Type B pancreatic cell (in vitro differentiated cells): Measurements from ENCODE around the gene RAI1. TPM values are rescaled to one million over a fixed set of nuclear protein-coding genes. Genes with fewer than 3 reads are reported as not detected.

Experiments
- DNase-seq: peaks from one replicate; pipeline ENCODE4 v3.0.0; 2021; ENCODE audit warnings: mixed read lengths; ENCODE audit not compliant: unreplicated experiment; ENCODE audit errors: extremely low spot score
- H3K27ac Mint-ChIP-seq: 2 replicates; pipeline ENCODE4 v1.8.0; 2021; ENCODE audit warnings: mild to moderate bottlenecking, mixed read lengths
- H3K27me3 Mint-ChIP-seq: 2 replicates; pipeline ENCODE4 v1.8.0; 2021; ENCODE audit warnings: mixed read lengths
- H3K36me3 Mint-ChIP-seq: 2 replicates; pipeline ENCODE4 v1.8.0; 2021; ENCODE audit warnings: mixed read lengths
- H3K4me1 Mint-ChIP-seq: one replicate; pipeline ENCODE4 v1.8.0; 2021; ENCODE audit warnings: mixed read lengths; ENCODE audit not compliant: unreplicated experiment
- H3K4me3 Mint-ChIP-seq: 2 replicates; pipeline ENCODE4 v1.8.0; 2021; ENCODE audit warnings: mild to moderate bottlenecking, mixed read lengths
- H3K9me3 Mint-ChIP-seq: 2 replicates; pipeline ENCODE4 v1.8.0; 2021; ENCODE audit warnings: mixed read lengths
- CTCF ChIP-seq: fragments of 200-600 bp; sonication (generic); conservative IDR thresholded peaks from 2 replicates; pipeline ENCODE4 v1.5.0; 2021; ENCODE audit warnings: antibody characterized with exemption, mild to moderate bottlenecking
- total RNA-seq: library from RNA; stranded (reverse); gene quantifications from 2 replicates; pipeline ENCODE4 v1.2.1, GENCODE V29; 2021; ENCODE audit warnings: low replicate concordance

The RAI1 gene
- total RNA-seq, 1 donor from 2014 or later: 61.1 TPM

- Mint-ChIP-seq H3K27ac (peak overlapping the region; percentile 78), H3K4me3 (peak overlapping the region; percentile 22), H3K36me3 (no peaks in the 10 kb centered on the region), H3K9me3 (no peaks in the 10 kb centered on the region), H3K27me3 (no peaks in the 10 kb centered on the region), H3K4me1 (peaks cover 37% of the 10 kb centered on the region)
- peak; percentile 73 for TF ChIP-seq CTCF
- DNase-seq: no peak
Observed at GRCh38 chr17:17729620-17730249, 48.5 kb downstream of the RAI1 start.

GRCh38 chr17:17730250-17730935, 49.1 kb downstream of the RAI1 start:
- no peak for DNase-seq
- Mint-ChIP-seq H3K36me3 (no peaks in the 10 kb centered on the region), H3K4me3 (no peak overlapping the region), H3K27me3 (no peaks in the 10 kb centered on the region), H3K27ac (peak overlapping the region; percentile 78), H3K9me3 (no peaks in the 10 kb centered on the region), H3K4me1 (peaks cover 33% of the 10 kb centered on the region)
- TF ChIP-seq CTCF: no peak

GRCh38 chr17:17732444-17732843, 51.2 kb downstream of the RAI1 start:
- no peaks in the 10 kb centered on the region for H3K9me3 Mint-ChIP-seq
- H3K27me3 Mint-ChIP-seq: no peaks in the 10 kb centered on the region
- no peak for TF ChIP-seq CTCF
- H3K4me3 Mint-ChIP-seq: no peak overlapping the region
- peak overlapping the region; percentile 6 for H3K27ac Mint-ChIP-seq
- peaks cover 39% of the 10 kb centered on the region for H3K4me1 Mint-ChIP-seq
- DNase-seq: no peak
- peaks cover 4% of the 10 kb centered on the region for H3K36me3 Mint-ChIP-seq

GRCh38 chr17:17732892-17733670, 51.8 kb downstream of the RAI1 start:
- Mint-ChIP-seq H3K4me1 (peaks cover 33% of the 10 kb centered on the region), H3K4me3 (no peak overlapping the region), H3K9me3 (no peaks in the 10 kb centered on the region), H3K27me3 (no peaks in the 10 kb centered on the region), H3K27ac (no peak overlapping the region), H3K36me3 (peaks cover 4% of the 10 kb centered on the region)
- DNase-seq: no peak
- no peak for TF ChIP-seq CTCF

- no peak for TF ChIP-seq CTCF
- Mint-ChIP-seq H3K4me1 (peaks cover 46% of the 10 kb centered on the region), H3K36me3 (peaks cover 4% of the 10 kb centered on the region), H3K27me3 (no peaks in the 10 kb centered on the region), H3K4me3 (peak overlapping the region; percentile 42), H3K27ac (peak overlapping the region; percentile 86), H3K9me3 (no peaks in the 10 kb centered on the region)
- no peak for DNase-seq
Observed at GRCh38 chr17:17736205-17737183, 55.2 kb downstream of the RAI1 start.
